ENCODE data around the gene LHFPL6.

The LHFPL6 gene

DNA sequence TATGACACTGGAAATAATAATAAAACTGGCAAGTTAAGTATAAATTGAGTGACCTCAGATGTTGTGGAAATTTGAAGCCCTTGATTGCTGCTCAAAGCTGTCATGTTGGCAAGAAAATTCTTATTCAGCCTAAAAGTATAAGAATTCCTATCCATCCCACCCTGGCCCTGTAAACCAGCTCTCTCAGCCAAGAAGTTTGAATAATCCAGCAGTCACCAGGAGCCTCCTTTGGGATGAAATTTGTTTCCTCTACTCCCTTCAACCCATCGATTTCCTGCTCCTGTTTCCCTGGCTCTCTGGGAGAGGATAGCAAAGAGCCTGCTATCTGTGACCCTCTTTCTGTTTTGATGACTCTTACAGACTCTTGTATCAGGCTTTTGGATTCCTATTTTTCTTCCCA lies 169.3 kb downstream of the LHFPL6 start:
- H3K36me3 ChIP-seq (ENCODE audit: control insufficient read depth in 2 of 2, insufficient read depth in 2 of 2, low read length in 2 of 2): no peaks in the 10 kb centered on the region
- no peaks in the 10 kb centered on the region for H3K4me1 ChIP-seq (ENCODE audit: control insufficient read depth in 2 of 2, insufficient read depth in 2 of 2, low read length in 2 of 2)
- no peak overlapping the region for H3K9ac ChIP-seq (ENCODE audit: low read depth in 1 of 2, low read length in 2 of 2)
- H3K27ac ChIP-seq (ENCODE audit: low read depth in 2 of 2, low read length in 2 of 2): no peak overlapping the region
- no peak overlapping the region for H3K4me3 ChIP-seq (ENCODE audit: low read length in 2 of 2)
- H3K27me3 ChIP-seq (ENCODE audit: control insufficient read depth in 2 of 2, insufficient read depth in 2 of 2, low read length in 2 of 2): no peaks in the 10 kb centered on the region
- no peaks in the 10 kb centered on the region for H3K9me3 ChIP-seq (ENCODE audit: control insufficient read depth in 2 of 2, low read length in 2 of 2)

DNA sequence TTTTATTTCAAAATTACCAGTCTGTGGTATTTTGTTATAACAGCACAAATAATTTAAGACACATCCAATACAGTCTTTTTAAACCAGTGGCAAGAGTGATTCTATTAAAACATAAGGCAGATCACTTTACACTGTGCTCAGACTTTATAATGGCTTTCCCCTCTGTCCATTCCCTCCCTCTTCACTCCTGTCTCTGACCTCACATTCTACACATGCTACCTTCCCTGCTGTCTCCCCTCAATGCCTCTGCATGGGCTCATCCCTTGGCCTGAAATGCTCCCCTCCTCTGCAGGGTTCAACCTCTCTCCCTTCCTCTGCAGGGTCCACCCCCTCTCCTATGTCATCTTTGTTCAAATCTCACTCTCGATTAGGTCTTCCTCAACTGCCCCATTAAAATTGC lies 170.8 kb downstream of the LHFPL6 start:
- Histone ChIP-seq H3K9ac (ENCODE audit: low read depth in 1 of 2, low read length in 2 of 2) (no peak overlapping the region), H3K4me3 (ENCODE audit: low read length in 2 of 2) (no peak overlapping the region), H3K36me3 (ENCODE audit: control insufficient read depth in 2 of 2, insufficient read depth in 2 of 2, low read length in 2 of 2) (no peaks in the 10 kb centered on the region), H3K9me3 (ENCODE audit: control insufficient read depth in 2 of 2, low read length in 2 of 2) (no peaks in the 10 kb centered on the region), H3K27me3 (ENCODE audit: control insufficient read depth in 2 of 2, insufficient read depth in 2 of 2, low read length in 2 of 2) (no peaks in the 10 kb centered on the region), H3K4me1 (ENCODE audit: control insufficient read depth in 2 of 2, insufficient read depth in 2 of 2, low read length in 2 of 2) (no peaks in the 10 kb centered on the region), H3K27ac (ENCODE audit: low read depth in 2 of 2, low read length in 2 of 2) (no peak overlapping the region)

- no peaks in the 10 kb centered on the region for H3K36me3 ChIP-seq (ENCODE audit: control insufficient read depth in 2 of 2, insufficient read depth in 2 of 2, low read length in 2 of 2)
- H3K27me3 ChIP-seq (ENCODE audit: control insufficient read depth in 2 of 2, insufficient read depth in 2 of 2, low read length in 2 of 2): no peaks in the 10 kb centered on the region
- no peaks in the 10 kb centered on the region for H3K4me1 ChIP-seq (ENCODE audit: control insufficient read depth in 2 of 2, insufficient read depth in 2 of 2, low read length in 2 of 2)
- H3K4me3 ChIP-seq (ENCODE audit: low read length in 2 of 2): no peak overlapping the region
- H3K27ac ChIP-seq (ENCODE audit: low read depth in 2 of 2, low read length in 2 of 2): no peak overlapping the region
- no peaks in the 10 kb centered on the region for H3K9me3 ChIP-seq (ENCODE audit: control insufficient read depth in 2 of 2, low read length in 2 of 2)
- no peak overlapping the region for H3K9ac ChIP-seq (ENCODE audit: low read depth in 1 of 2, low read length in 2 of 2)
Observed at GRCh38 chr13:39422845-39423565, 180.0 kb downstream of the LHFPL6 start.

- H3K9ac ChIP-seq (ENCODE audit: low read depth in 1 of 2, low read length in 2 of 2): no peak overlapping the region
- H3K27ac ChIP-seq (ENCODE audit: low read depth in 2 of 2, low read length in 2 of 2): no peak overlapping the region
- no peaks in the 10 kb centered on the region for H3K9me3 ChIP-seq (ENCODE audit: control insufficient read depth in 2 of 2, low read length in 2 of 2)
- H3K4me1 ChIP-seq (ENCODE audit: control insufficient read depth in 2 of 2, insufficient read depth in 2 of 2, low read length in 2 of 2): no peaks in the 10 kb centered on the region
- H3K27me3 ChIP-seq (ENCODE audit: control insufficient read depth in 2 of 2, insufficient read depth in 2 of 2, low read length in 2 of 2): no peaks in the 10 kb centered on the region
- no peaks in the 10 kb centered on the region for H3K36me3 ChIP-seq (ENCODE audit: control insufficient read depth in 2 of 2, insufficient read depth in 2 of 2, low read length in 2 of 2)
- no peak overlapping the region for H3K4me3 ChIP-seq (ENCODE audit: low read length in 2 of 2)
Observed at GRCh38 chr13:39419876-39420275, 183.1 kb downstream of the LHFPL6 start.

DNA sequence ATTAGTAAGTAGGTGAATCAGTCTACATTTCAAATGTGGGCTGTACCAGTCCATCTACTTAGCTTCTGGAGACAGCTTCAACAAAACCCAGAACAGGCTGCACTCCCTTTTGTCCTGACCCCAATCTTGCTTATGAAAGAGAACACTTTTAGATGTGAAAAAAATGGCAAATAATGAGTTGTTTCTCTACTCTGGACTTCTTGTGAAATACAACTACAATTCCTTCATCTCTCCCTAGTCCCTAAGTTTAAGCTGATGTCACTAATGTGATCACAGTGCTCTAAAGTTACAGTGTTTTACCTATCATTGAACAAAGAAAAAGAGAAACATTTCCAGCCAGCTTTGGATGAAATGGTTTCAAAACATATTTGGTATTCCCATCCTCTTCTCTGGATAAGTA lies 183.9 kb downstream of the LHFPL6 start:
- Histone ChIP-seq H3K27ac (ENCODE audit: low read depth in 2 of 2, low read length in 2 of 2) (no peak overlapping the region), H3K9ac (ENCODE audit: low read depth in 1 of 2, low read length in 2 of 2) (no peak overlapping the region), H3K9me3 (ENCODE audit: control insufficient read depth in 2 of 2, low read length in 2 of 2) (no peaks in the 10 kb centered on the region), H3K36me3 (ENCODE audit: control insufficient read depth in 2 of 2, insufficient read depth in 2 of 2, low read length in 2 of 2) (no peaks in the 10 kb centered on the region), H3K27me3 (ENCODE audit: control insufficient read depth in 2 of 2, insufficient read depth in 2 of 2, low read length in 2 of 2) (no peaks in the 10 kb centered on the region), H3K4me1 (ENCODE audit: control insufficient read depth in 2 of 2, insufficient read depth in 2 of 2, low read length in 2 of 2) (no peaks in the 10 kb centered on the region), H3K4me3 (ENCODE audit: low read length in 2 of 2) (no peak overlapping the region)

GRCh38 chr13:39418424-39418823 lies 184.6 kb downstream of the LHFPL6 start:
- no peaks in the 10 kb centered on the region for H3K27me3 ChIP-seq (ENCODE audit: control insufficient read depth in 2 of 2, insufficient read depth in 2 of 2, low read length in 2 of 2)
- no peaks in the 10 kb centered on the region for H3K9me3 ChIP-seq (ENCODE audit: control insufficient read depth in 2 of 2, low read length in 2 of 2)
- no peaks in the 10 kb centered on the region for H3K36me3 ChIP-seq (ENCODE audit: control insufficient read depth in 2 of 2, insufficient read depth in 2 of 2, low read length in 2 of 2)
- no peak overlapping the region for H3K9ac ChIP-seq (ENCODE audit: low read depth in 1 of 2, low read length in 2 of 2)
- H3K27ac ChIP-seq (ENCODE audit: low read depth in 2 of 2, low read length in 2 of 2): no peak overlapping the region
- no peaks in the 10 kb centered on the region for H3K4me1 ChIP-seq (ENCODE audit: control insufficient read depth in 2 of 2, insufficient read depth in 2 of 2, low read length in 2 of 2)
- H3K4me3 ChIP-seq (ENCODE audit: low read length in 2 of 2): no peak overlapping the region

DNA sequence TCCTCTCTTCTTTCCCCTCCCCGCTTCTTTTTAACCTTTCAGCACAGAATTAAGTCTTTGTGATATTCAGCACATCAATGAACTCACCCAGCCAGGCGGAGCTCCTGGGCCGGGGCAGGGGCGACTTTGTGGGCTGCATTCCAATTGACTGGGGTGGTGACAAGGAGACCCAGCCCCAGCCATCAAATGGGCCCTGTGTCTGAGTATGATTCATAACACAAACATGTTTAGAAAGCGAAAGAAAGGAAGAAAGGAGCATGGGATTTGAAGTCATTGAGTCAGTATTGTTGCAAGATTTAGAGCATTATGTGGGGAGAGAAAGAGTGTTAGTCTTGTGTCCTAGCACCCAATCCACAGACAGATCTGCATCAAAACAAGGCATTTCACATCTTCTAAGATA lies 185.3 kb downstream of the LHFPL6 start:
- Histone ChIP-seq H3K36me3 (ENCODE audit: control insufficient read depth in 2 of 2, insufficient read depth in 2 of 2, low read length in 2 of 2) (no peaks in the 10 kb centered on the region), H3K27ac (ENCODE audit: low read depth in 2 of 2, low read length in 2 of 2) (no peak overlapping the region), H3K4me3 (ENCODE audit: low read length in 2 of 2) (no peak overlapping the region), H3K27me3 (ENCODE audit: control insufficient read depth in 2 of 2, insufficient read depth in 2 of 2, low read length in 2 of 2) (no peaks in the 10 kb centered on the region), H3K4me1 (ENCODE audit: control insufficient read depth in 2 of 2, insufficient read depth in 2 of 2, low read length in 2 of 2) (no peaks in the 10 kb centered on the region), H3K9me3 (ENCODE audit: control insufficient read depth in 2 of 2, low read length in 2 of 2) (no peaks in the 10 kb centered on the region), H3K9ac (ENCODE audit: low read depth in 1 of 2, low read length in 2 of 2) (no peak overlapping the region)

GRCh38 chr13:39417131-39417530 lies 185.9 kb downstream of the LHFPL6 start:
- H3K9me3 ChIP-seq (ENCODE audit: control insufficient read depth in 2 of 2, low read length in 2 of 2): no peaks in the 10 kb centered on the region
- H3K4me3 ChIP-seq (ENCODE audit: low read length in 2 of 2): no peak overlapping the region
- no peak overlapping the region for H3K27ac ChIP-seq (ENCODE audit: low read depth in 2 of 2, low read length in 2 of 2)
- no peak overlapping the region for H3K9ac ChIP-seq (ENCODE audit: low read depth in 1 of 2, low read length in 2 of 2)
- H3K36me3 ChIP-seq (ENCODE audit: control insufficient read depth in 2 of 2, insufficient read depth in 2 of 2, low read length in 2 of 2): no peaks in the 10 kb centered on the region
- H3K27me3 ChIP-seq (ENCODE audit: control insufficient read depth in 2 of 2, insufficient read depth in 2 of 2, low read length in 2 of 2): no peaks in the 10 kb centered on the region
- no peaks in the 10 kb centered on the region for H3K4me1 ChIP-seq (ENCODE audit: control insufficient read depth in 2 of 2, insufficient read depth in 2 of 2, low read length in 2 of 2)

GRCh38 chr13:39415008-39415802 lies 187.8 kb downstream of the LHFPL6 start:
- H3K36me3 ChIP-seq (ENCODE audit: control insufficient read depth in 2 of 2, insufficient read depth in 2 of 2, low read length in 2 of 2): no peaks in the 10 kb centered on the region
- H3K4me3 ChIP-seq (ENCODE audit: low read length in 2 of 2): no peak overlapping the region
- H3K27ac ChIP-seq (ENCODE audit: low read depth in 2 of 2, low read length in 2 of 2): no peak overlapping the region
- peaks cover 0 to 3% of the 10 kb centered on the region in 2 donors for H3K4me1 ChIP-seq (ENCODE audit: control insufficient read depth in 2 of 2, insufficient read depth in 2 of 2, low read length in 2 of 2)
- no peaks in the 10 kb centered on the region for H3K9me3 ChIP-seq (ENCODE audit: control insufficient read depth in 2 of 2, low read length in 2 of 2)
- H3K9ac ChIP-seq (ENCODE audit: low read depth in 1 of 2, low read length in 2 of 2): no peak overlapping the region
- H3K27me3 ChIP-seq (ENCODE audit: control insufficient read depth in 2 of 2, insufficient read depth in 2 of 2, low read length in 2 of 2): no peaks in the 10 kb centered on the region

DNA sequence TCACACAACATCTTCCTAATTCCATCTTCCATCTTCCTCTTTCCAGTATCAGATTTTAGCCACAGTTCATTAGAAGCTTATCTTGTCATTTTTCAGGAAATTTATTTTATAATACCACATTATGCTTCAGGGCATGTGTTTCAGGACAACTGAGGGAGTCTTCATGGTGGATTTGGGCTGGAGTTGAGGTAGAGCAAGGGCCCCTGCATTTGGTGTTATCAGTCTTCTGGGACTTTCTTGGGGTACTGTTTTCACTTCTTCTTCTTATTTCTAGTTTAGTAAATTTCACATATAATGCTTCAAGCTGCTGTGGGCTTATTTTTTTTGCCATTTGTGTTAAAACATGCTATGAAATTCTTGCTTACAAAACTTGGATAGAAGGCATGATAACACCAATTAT lies 188.7 kb downstream of the LHFPL6 start:
- H3K36me3 ChIP-seq (ENCODE audit: control insufficient read depth in 2 of 2, insufficient read depth in 2 of 2, low read length in 2 of 2): no peaks in the 10 kb centered on the region
- peak overlapping the region in 1 of 2 donors; percentile 8 for H3K27ac ChIP-seq (ENCODE audit: low read depth in 2 of 2, low read length in 2 of 2)
- no peak overlapping the region for H3K4me3 ChIP-seq (ENCODE audit: low read length in 2 of 2)
- H3K9me3 ChIP-seq (ENCODE audit: control insufficient read depth in 2 of 2, low read length in 2 of 2): no peaks in the 10 kb centered on the region
- no peaks in the 10 kb centered on the region for H3K27me3 ChIP-seq (ENCODE audit: control insufficient read depth in 2 of 2, insufficient read depth in 2 of 2, low read length in 2 of 2)
- H3K4me1 ChIP-seq (ENCODE audit: control insufficient read depth in 2 of 2, insufficient read depth in 2 of 2, low read length in 2 of 2): peaks cover 0 to 3% of the 10 kb centered on the region in 2 donors
- H3K9ac ChIP-seq (ENCODE audit: low read depth in 1 of 2, low read length in 2 of 2): no peak overlapping the region
